HEK293 (cell line): ENCODE data around the gene BTBD9.

ENCODE experiments used
- ZNF558 ChIP-seq: fragments of 450-650 bp; formaldehyde crosslinking; IDR thresholded peaks from 2 replicates; pipeline ENCODE4 v1.5.1; 2016; ENCODE audit warnings: missing biosample characterization, missing genetic modification characterization
- TF ChIP-seq, protein P1 (sequence below): fragments of 450-650 bp; formaldehyde crosslinking; IDR thresholded peaks from 2 replicates; pipeline ENCODE4 v1.5.1; 2016; ENCODE audit warnings: missing biosample characterization, missing genetic modification characterization
- TF ChIP-seq, protein P2 (sequence below): fragments of 450-650 bp; formaldehyde crosslinking; IDR thresholded peaks from 2 replicates; pipeline ENCODE4 v1.5.1; 2016; ENCODE audit warnings: missing biosample characterization, missing genetic modification characterization

DNA sequence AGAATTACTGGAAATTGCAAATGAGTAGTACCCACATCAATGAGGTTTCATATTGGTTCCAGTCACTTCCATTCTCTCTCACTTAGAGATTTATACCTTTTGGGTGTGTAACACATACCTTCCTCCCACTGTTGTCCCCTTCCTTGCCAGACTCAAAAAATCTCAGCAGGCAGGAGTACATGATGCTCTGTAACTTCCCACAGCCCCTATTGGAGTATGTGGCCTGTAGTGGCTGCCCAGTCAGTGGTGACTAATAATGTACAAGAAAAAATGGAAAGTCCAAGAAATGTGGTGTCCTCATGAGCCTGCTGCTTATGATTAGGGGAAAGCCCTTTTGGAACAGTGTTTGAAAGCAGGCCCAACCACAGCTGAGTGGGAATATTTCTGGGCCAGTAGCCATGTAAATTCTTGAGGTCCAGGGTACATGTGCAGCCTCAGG, 508.2 kb downstream of the BTBD9 start:
- TF ChIP-seq, protein P1, sequence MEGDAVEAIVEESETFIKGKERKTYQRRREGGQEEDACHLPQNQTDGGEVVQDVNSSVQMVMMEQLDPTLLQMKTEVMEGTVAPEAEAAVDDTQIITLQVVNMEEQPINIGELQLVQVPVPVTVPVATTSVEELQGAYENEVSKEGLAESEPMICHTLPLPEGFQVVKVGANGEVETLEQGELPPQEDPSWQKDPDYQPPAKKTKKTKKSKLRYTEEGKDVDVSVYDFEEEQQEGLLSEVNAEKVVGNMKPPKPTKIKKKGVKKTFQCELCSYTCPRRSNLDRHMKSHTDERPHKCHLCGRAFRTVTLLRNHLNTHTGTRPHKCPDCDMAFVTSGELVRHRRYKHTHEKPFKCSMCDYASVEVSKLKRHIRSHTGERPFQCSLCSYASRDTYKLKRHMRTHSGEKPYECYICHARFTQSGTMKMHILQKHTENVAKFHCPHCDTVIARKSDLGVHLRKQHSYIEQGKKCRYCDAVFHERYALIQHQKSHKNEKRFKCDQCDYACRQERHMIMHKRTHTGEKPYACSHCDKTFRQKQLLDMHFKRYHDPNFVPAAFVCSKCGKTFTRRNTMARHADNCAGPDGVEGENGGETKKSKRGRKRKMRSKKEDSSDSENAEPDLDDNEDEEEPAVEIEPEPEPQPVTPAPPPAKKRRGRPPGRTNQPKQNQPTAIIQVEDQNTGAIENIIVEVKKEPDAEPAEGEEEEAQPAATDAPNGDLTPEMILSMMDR (tag by site-specific recombination): no peak
- no peak for TF ChIP-seq ZNF558
- TF ChIP-seq, protein P2, sequence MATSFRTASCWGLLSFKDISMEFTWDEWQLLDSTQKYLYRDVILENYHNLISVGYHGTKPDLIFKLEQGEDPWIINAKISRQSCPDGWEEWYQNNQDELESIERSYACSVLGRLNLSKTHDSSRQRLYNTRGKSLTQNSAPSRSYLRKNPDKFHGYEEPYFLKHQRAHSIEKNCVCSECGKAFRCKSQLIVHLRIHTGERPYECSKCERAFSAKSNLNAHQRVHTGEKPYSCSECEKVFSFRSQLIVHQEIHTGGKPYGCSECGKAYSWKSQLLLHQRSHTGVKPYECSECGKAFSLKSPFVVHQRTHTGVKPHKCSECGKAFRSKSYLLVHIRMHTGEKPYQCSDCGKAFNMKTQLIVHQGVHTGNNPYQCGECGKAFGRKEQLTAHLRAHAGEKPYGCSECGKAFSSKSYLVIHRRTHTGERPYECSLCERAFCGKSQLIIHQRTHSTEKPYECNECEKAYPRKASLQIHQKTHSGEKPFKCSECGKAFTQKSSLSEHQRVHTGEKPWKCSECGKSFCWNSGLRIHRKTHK (tag by site-specific recombination): no peak
